ENCODE data around the gene HS3ST1.

- no peak for TF ChIP-seq NFIC (IDR thresholded peaks at IDR 0.05)
- TF ChIP-seq RAD21 (IDR thresholded peaks at IDR 0.05; ENCODE audit: low read depth) = no peak
- no peak for TF ChIP-seq MAX (IDR thresholded peaks at IDR 0.05)
- no peak for TF ChIP-seq CEBPB (IDR thresholded peaks at IDR 0.05)
- no peak for TF ChIP-seq EP300 (IDR thresholded peaks at IDR 0.05; ENCODE audit: borderline replicate concordance)
- TF ChIP-seq CREB1 (IDR thresholded peaks at IDR 0.05; ENCODE audit: low read depth) = no peak
- TF ChIP-seq TAF1 (IDR thresholded peaks at IDR 0.05; ENCODE audit: low read depth) = no peak
- TF ChIP-seq REST (IDR thresholded peaks at IDR 0.05; ENCODE audit: low read depth) = no peak
- TF ChIP-seq YY1 (IDR thresholded peaks at IDR 0.05; ENCODE audit: low read depth) = no peak
- no peak for TF ChIP-seq TCF12 (IDR thresholded peaks at IDR 0.05; ENCODE audit: low read depth)
- TF ChIP-seq ZBTB7A (IDR thresholded peaks at IDR 0.05; ENCODE audit: low read depth) = no peak
- no peak for TF ChIP-seq USF1 (IDR thresholded peaks at IDR 0.05)
These were observed 74.2 kb downstream of the HS3ST1 start for GRCh38 chr4:11354531-11354930.

Data from Ishikawa (cell line).